GM19455 (cell line): ENCODE data around the gene RAI14.
"Not testable (repeated sequence)": the region's sequence is repeated elsewhere in the genome, so short reads cannot be mapped to it uniquely, and the experiment has no call there.

Experiments used
- ATAC-seq: cut with Tn5 transposase; IDR thresholded peaks from one replicate; pipeline ENCODE4 v1.9.1; 2021; ENCODE audit not compliant: unreplicated experiment

Gene RAI14

GRCh38 chr5:34758514-34758913, 102.4 kb downstream of the RAI14 start:
- no peak for ATAC-seq

DNA sequence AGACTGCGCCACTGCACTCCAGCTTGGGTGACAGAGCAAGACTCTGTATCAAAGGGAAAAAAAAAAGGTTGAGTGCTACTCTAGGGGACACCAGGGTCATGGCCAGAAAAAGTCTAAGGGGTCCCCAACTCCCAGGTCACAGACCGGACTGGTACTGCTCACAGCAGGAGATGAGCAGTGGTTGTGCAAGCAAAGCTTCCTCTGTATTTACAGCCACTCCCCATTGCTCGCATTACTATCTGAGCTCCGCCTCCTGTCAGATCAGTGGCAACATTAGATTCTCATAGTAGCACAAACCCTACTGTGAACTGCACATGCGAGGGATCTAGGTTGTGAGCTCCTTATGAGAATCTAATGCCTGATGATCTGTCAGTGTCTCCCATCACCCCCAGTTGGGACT, 103.1 kb downstream of the RAI14 start:
- not testable (repeated sequence) for ATAC-seq

DNA sequence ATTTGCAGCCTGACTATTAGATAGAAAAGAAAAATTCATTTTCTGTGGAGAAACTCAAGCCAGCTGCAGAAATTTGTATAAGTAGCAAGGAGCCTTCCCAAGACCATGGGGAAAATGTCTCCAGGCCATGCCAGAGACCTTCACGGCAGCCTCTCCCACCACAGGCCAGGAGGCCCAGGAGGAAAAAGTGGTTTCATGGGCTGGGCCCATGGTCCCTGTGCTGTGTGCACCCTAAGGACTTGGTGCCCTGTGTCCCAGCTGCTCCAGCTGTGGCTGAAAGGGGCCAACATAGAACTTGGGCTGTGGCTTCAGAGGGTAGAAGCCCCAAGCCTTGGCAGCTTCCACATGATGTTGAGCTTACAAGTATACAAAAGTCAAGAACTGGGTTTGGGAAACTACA, 109.5 kb downstream of the RAI14 start:
- ATAC-seq, result no peak

- ATAC-seq, result no peak
Observed at GRCh38 chr5:34767180-34767579, 111.1 kb downstream of the RAI14 start.

DNA sequence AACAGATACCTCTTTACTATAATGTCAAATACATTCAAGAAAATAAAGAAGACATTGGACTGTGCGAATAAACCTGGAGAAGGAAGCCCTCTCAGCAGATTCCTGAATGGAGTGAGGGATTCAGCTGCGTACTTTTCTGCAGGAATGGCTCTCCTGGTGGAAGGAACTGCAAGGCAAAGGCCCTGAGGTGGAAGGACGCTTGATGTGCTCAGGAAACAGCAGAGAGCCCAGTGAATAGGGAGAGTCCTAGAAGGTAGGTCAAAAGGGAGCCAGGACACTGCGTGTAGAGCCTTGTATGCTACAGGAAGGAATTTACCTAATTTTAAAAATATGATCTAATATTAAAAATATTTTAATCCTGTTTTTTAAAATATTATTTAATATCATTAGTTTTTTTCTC, 114.4 kb downstream of the RAI14 start:
- no peak for ATAC-seq

DNA sequence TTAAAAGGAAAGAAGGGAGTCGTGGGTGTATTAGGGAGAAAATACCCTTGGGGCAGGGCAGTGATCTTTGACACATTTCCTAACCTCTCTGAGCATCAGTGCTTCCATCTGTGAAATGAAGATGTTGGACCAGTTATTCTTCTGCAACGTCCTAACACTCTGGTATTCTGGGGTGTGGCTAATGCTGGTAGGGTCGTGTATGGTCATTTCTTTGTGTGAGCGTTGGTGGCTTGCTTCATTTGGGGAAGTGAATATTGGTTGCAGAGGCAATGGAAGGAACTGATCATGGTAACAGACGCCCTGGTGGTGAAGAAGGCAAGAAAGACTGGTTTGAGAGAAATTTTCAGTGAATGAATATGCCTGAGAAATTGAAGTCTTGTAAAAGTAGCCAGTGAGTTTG, 114.9 kb downstream of the RAI14 start:
- ATAC-seq, result no peak

DNA sequence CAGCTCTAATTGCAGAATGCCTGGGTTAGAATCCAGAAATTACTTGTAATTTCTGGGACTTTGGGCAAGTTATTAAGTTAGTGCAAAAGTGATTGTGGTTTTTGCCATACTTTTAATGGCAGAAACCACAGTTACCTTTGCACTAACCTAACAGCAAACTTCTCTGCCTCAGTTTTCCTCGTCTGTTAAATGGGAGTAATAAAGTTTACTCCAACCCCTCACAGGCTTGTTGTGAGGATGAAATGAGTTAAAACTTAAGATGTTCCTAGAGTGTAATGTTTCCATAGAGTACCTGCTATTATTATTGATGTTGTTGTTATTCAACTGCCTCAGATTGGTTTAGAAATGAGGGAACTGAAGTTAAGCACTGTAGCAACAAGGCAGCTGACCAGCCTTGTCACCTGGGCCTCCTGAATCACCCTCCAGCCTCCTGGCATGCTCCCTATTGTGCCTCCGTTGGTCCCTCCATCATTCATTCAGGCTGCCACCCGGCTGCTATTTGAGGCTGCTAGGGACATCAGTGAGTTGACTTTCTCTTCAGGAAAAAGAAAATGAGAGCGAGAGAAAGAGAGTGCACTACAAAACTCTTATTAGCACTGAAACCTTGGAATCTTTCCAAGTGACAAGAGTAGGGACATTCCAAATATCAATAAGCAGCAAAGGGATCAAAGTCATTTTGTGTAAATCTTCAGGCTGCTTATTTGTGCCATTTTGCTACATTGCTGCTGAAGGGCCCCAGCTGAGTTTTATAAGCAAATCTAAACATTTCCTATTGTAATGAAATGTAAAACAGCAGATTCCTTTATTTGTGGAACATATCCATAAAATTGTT, 116.4 kb downstream of the RAI14 start:
- ATAC-seq, result no peak

GRCh38 chr5:34774139-34774538, 118.0 kb downstream of the RAI14 start:
- ATAC-seq, result no peak

DNA sequence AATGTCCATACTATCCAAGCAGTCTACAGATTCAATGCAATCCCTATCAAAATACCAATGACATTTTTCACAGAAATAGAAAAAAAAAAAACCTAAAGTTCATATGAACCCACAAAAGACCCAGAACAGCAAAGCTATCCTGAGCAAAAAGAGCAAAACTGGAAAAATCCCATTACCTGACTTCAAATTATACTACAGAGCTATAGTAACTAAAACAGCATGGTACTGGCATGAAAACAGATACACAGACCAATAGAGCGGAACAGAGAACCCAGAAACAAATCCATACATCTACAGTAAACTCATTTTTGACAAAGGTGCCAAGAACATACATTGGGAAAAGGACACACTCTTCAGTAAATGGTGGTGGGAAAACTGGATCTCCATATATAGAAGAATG, 118.5 kb downstream of the RAI14 start:
- not testable (repeated sequence) for ATAC-seq

DNA sequence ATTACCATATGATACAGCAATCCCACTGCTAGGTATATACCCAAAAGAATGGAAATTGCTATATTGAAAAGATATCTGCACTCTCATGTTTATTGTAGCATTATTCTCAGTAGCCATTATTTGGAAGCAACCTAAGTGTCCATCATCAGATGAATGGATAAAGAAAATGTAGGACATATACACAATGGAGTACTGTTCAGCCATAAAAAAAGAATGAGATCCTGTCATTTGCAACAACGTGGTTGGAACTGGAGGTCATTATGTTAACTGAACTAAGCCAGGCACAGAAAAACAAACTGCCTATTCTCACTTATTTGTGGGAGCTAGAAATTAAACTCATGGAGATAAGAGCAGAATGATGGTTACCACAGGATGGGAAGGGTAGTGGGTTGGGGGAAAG, 119.8 kb downstream of the RAI14 start:
- ATAC-seq, result no peak

DNA sequence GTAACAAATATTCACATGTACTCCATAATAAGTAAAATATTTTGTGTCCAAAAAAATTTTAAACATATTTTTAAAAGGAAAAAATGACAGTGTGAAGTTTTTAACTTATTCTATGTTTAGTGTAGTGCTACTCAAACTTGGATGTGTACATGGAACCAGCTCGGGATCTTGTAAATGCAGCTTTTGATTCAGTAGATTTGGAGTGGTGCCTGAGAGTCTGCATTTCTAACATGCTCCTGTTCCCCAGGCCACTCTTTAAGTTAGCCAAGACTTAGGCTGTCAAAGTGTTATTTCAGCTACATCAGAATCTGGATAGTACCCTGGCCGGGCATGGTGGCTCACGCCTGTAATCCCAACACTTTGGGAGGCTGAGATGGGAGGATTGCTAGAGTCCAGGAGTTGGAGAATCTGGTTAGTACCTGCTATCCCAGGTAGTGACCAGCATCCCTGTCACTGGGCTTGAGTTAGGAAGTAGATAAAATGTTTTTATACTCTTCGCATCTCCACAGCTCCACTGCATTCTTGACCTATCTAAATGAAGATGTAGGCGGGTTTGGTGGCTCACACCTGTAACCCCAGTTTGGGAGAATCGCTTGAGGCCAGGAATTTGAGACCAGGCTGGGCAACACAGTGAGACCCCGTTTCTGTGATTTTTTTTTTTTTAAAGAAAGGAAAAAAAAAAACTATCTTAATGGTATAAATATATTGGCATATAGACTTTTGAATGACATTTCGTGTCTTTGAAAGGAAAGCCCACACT, 122.1 kb downstream of the RAI14 start:
- no peak for ATAC-seq

DNA sequence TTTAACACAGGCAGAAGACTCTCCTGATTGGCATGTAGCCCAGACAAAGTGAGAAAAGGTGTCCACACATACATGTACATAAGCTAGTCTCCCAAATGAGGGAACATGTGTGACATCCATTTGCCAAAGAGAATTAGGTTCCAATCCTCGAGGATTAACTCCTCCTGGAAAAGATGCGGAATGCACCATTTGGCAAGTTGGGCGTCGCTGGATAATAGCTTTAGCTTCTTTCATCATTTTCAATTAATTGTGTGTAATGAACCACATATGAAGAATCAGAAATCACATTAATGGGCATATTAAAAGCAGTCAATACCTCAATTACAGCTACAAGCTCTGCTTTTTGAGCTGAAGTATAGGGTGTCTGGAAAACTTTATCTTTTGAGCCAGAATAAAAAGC, 127.8 kb downstream of the RAI14 start:
- not testable (repeated sequence) for ATAC-seq

DNA sequence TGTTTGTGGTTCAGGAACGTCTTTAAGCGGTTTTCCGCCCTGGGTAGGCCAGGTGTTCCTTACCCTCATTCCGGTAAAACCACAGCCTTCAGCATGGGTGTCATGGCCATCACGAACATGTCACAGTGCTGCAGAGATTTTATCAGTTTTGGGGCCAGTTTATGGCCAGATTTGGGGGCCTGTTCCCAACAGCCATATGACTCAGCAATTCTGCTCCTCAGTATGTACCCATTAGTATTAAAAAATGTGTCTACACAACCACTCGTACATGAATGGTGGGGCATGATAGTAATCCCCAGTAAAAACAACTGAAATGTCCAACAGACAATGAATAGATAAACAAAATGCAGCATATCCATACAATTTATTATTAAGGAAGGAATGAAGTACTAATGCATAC, 130.9 kb downstream of the RAI14 start:
- ATAC-seq, result no peak

GRCh38 chr5:34789021-34789531, 132.9 kb downstream of the RAI14 start:
- no peak for ATAC-seq

DNA sequence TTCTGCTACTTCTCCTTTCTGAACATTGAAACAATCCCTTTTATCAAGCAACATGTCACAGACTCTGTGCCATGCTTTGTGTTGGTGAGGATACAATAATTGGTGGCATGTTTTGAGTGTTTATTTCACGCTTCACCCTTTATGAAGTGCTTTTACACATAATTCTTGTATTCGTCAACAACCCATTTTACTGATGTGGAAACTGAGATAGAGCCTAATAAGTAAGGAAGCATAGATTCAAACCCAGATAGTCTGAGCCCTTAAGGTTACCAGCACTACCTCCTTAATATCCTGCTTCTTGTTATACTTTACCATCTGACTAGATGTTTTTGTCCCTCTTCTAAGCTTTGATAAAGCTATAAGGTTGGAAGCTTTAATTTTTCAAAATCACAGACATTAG, 133.5 kb downstream of the RAI14 start:
- ATAC-seq, result no peak

GRCh38 chr5:34790069-34790468, 133.9 kb downstream of the RAI14 start:
- ATAC-seq, result no peak

GRCh38 chr5:34791761-34792244, 135.7 kb downstream of the RAI14 start:
- ATAC-seq, result no peak

DNA sequence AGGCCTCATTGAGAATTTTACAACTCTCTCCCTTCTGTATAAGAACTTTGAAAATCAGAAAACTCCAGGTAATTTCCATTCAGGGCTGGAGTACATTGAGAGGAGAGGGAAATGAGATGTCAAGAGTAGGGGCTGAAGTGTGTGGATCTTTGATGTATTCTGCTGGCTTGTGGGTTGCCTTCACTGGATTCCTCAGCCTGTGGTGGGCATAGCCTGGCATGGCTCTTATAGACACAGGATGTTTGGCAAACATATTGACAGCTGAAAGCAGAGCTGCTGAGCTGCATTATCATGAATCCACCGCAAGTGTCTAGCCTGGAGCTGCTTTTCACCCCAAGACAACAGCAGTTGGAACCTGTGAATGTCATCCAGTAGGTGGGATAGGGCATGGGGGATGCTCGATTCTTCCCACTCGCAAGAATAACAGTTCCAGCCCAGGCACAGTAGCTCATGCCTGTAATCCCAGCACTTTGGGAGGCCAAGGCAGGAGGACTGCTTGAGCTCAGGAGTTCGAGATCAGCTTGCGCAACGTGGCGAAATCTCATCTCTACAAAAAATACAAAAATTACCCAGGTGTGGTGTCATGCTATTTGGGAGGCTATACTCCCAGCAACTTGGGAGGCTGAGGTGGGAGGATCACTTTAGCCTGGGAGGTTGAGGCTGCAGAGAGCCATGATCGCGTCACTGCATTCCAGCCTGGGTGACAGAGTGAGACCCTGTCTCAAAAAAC, 146.9 kb downstream of the RAI14 start:
- no peak for ATAC-seq

DNA sequence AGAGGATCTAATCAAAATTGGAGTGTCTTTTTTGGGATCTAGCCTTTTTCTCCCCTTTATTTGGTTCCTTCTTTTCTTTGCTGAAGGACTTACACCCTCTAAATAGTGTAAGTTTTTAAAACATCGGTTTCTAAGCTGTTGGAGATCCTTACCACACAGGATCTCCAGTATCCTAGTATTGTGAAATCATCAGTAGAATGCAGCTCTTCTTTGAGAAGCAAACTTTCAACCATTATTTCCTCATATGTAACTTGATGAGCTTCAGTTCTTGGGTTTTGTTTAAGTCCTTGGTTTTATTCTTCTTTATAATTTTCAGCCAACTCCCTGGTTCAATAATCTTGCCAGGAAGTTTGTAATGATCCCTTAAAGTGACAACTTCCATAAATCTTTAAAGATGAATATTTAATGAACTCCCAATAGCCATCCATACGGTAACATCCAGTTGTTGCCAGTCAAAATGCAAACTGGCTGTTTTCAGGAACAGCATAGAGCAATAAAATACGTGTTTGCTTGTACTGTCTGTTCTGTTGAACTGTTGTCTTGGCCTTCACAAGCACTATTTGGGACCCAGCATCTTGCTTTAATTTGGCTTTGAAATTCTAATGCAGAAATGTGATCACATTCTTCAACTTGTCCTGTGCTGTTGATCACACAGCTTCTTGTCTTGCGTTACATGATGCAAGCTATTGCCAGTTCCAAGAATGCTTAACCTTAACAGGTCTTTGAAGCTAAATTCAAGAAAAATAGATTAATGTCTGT, 148.0 kb downstream of the RAI14 start:
- no peak for ATAC-seq

- no peak for ATAC-seq
Observed at GRCh38 chr5:34804913-34805312, 148.8 kb downstream of the RAI14 start.

DNA sequence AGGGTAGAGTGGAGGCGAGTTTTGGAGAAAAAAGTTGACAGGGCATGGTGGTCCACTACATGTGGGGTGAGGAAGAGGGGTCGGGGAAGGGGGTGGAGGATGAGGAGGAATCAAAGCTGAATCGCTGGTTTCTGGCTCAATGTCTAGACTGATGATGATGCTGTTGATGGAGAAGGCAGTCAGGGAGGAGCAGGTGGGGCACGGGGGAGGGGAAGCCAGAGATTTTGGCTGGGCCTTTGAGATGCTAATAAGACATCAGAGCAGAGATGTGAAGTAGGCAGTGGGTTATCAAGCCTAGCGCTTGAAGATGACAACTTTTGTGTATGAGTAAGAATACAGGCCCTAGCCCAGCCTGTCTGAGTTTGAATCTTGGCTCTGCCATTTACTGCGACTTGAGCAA, 150.4 kb downstream of the RAI14 start:
- ATAC-seq, result no peak
